Loucy (cell line): Measurements from ENCODE around the gene FOXP1.

ENCODE experiments used
- CTCF ChIP-seq: fragments of 200-600 bp; sonication (generic); conservative IDR thresholded peaks from 2 replicates; pipeline ENCODE4 v1.5.1; 2014; ENCODE audit warnings: mild to moderate bottlenecking, antibody characterized with exemption, low read length
- EZH2phosphoT487 ChIP-seq: fragments of 200-600 bp; IDR thresholded peaks from 2 replicates; pipeline ENCODE4 v1.6.1; 2018; ENCODE audit warnings: antibody characterized with exemption, mild to moderate bottlenecking, moderate library complexity, borderline replicate concordance

GRCh38 chr3:71302604-71303003, 280.9 kb downstream of the FOXP1 start:
- TF ChIP-seq CTCF, result no peak
- no peak for TF ChIP-seq EZH2phosphoT487
